GM10266 (cell line): ENCODE results near the gene NDUFA3.

Experiments
- DNase-seq: peaks from one replicate; pipeline ENCODE4 v3.0.0; 2012; ENCODE audit errors: extremely low spot score
- CTCF ChIP-seq: IDR thresholded peaks from 2 replicates; pipeline ENCODE4 v1.5.1; 2012; ENCODE audit warnings: mild to moderate bottlenecking, low read depth; ENCODE audit not compliant: control insufficient read depth, insufficient read depth; ENCODE audit errors: missing control alignments

The NDUFA3 gene

GRCh38 chr19:54127688-54128440 lies 25.2 kb downstream of the NDUFA3 start:
- TF ChIP-seq CTCF: no peak
- no peak for DNase-seq

- no peak for TF ChIP-seq CTCF
- no peak for DNase-seq
Measured at GRCh38 chr19:54128441-54128725, 25.7 kb downstream of the NDUFA3 start.

GRCh38 chr19:54128796-54129616 lies 26.4 kb downstream of the NDUFA3 start:
- DNase-seq: no peak
- TF ChIP-seq CTCF: no peak

- no peak for TF ChIP-seq CTCF
- DNase-seq: no peak
Measured at GRCh38 chr19:54129617-54129996, 27.0 kb downstream of the NDUFA3 start.

GRCh38 chr19:54133312-54133956 lies 30.8 kb downstream of the NDUFA3 start:
- DNase-seq: no peak
- no peak for TF ChIP-seq CTCF

GRCh38 chr19:54133957-54134590 lies 31.4 kb downstream of the NDUFA3 start:
- DNase-seq: no peak
- no peak for TF ChIP-seq CTCF
